ENCODE data around the gene RIC8B. TPM values are rescaled to one million over a fixed set of nuclear protein-coding genes. Genes with fewer than 3 reads are reported as not detected.

RIC8B gene
- total RNA-seq, 1 donor from 2014 or later, result 5.8 TPM

DNA sequence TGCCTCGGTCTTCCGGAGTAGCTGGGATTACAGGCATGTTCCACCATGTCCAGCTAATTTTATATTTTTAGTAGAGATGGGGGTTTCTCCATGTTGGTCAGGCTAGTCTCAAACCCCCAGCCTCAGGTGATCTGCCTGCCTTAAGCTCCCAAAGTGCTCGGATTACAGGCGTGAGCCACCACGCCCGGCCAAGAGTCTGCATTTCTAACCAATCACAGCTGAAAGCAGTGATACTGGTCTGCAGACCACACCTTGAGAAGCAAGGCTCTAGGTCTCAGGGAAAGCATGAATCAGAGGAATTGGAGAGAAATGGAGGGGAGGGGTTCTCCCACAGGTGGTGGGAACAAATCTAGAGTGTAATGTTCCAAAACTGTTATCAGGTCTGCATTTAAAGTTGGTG is 126.1 kb downstream of the RIC8B start:
- ChIA-PET CTCF (no interaction called here), POLR2A (no interaction called here)
- no peak for ATAC-seq (ENCODE audit: low read depth)
- H3K4me3 Mint-ChIP-seq, result no peak overlapping the region
- no peaks in the 10 kb centered on the region for H3K9me3 Mint-ChIP-seq
- peaks cover 75% of the 10 kb centered on the region for H3K27me3 Mint-ChIP-seq
- no peaks in the 10 kb centered on the region for H3K4me1 Mint-ChIP-seq
- no peak for TF ChIP-seq CTCF (IDR thresholded peaks at IDR 0.05)
- intact Hi-C loops (cut with micrococcal nuclease), result no loop called here
- no peak for DNase-seq
- H3K27ac Mint-ChIP-seq, result no peak overlapping the region
- no peaks in the 10 kb centered on the region for H3K36me3 Mint-ChIP-seq (ENCODE audit: low read depth)

DNA sequence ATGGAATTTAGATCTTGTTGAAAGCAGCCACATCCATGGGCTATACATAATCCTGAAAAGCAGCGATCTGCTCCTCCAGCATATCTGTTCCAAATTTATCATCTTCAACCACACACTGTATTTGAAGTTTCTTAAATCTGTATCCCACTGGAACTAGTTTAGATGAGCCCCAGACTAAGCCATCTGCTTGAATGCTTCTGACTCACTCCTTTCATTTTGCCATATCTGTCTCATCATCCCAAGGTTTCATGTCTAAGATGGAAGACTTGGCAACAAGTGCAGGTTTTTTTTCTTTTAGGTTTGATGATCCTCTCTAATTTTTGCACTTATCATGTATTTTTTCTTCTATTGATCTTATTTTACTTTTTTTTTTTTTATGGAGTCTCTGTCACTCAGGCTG is 126.8 kb downstream of the RIC8B start:
- intact Hi-C loops (cut with micrococcal nuclease), result no loop called here
- H3K27me3 Mint-ChIP-seq, result peaks cover 75% of the 10 kb centered on the region
- ATAC-seq (ENCODE audit: low read depth) (no peak), DNase-seq (no peak)
- TF ChIP-seq CTCF (IDR thresholded peaks at IDR 0.05), result no peak
- H3K4me3 Mint-ChIP-seq, result no peak overlapping the region
- POLR2A ChIA-PET, result no interaction called here
- CTCF ChIA-PET, result no interaction called here
- no peaks in the 10 kb centered on the region for H3K4me1 Mint-ChIP-seq
- H3K27ac Mint-ChIP-seq, result no peak overlapping the region
- H3K9me3 Mint-ChIP-seq, result no peaks in the 10 kb centered on the region
- H3K36me3 Mint-ChIP-seq (ENCODE audit: low read depth), result no peaks in the 10 kb centered on the region

DNA sequence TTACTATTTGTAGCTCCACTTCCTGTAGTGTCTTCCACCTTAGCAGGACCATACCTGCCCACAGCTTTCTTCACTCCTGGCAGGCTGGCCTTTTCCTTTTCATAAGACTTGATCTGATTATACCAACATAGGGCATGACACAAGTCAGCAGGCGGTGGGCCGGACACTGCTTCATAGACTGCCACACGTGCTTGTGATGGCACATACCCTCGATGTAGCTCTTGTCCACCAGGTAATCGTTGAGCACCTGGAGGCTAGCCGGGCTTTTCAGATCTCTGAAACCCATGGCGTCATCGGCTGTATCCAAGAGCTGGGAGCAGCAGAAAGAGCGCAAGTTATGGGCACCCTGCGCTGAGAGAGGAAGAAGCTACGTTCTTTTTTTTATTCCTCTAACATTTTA is 127.6 kb downstream of the RIC8B start:
- peaks cover 79% of the 10 kb centered on the region for H3K27me3 Mint-ChIP-seq
- ATAC-seq (ENCODE audit: low read depth), result no peak
- H3K36me3 Mint-ChIP-seq (ENCODE audit: low read depth), result no peaks in the 10 kb centered on the region
- H3K4me1 Mint-ChIP-seq, result no peaks in the 10 kb centered on the region
- H3K27ac Mint-ChIP-seq, result no peak overlapping the region
- intact Hi-C loops (cut with micrococcal nuclease), result no loop called here
- no peak for TF ChIP-seq CTCF (IDR thresholded peaks at IDR 0.05)
- no peak for DNase-seq
- CTCF ChIA-PET, result interaction anchor here (1.0 kb wide), 1 partner anchor 18 kb away, joined by 4 read pairs; no protein-coding TSS in a partner anchor
- H3K9me3 Mint-ChIP-seq, result no peaks in the 10 kb centered on the region
- no peak overlapping the region for H3K4me3 Mint-ChIP-seq
- POLR2A ChIA-PET, result no interaction called here

DNA sequence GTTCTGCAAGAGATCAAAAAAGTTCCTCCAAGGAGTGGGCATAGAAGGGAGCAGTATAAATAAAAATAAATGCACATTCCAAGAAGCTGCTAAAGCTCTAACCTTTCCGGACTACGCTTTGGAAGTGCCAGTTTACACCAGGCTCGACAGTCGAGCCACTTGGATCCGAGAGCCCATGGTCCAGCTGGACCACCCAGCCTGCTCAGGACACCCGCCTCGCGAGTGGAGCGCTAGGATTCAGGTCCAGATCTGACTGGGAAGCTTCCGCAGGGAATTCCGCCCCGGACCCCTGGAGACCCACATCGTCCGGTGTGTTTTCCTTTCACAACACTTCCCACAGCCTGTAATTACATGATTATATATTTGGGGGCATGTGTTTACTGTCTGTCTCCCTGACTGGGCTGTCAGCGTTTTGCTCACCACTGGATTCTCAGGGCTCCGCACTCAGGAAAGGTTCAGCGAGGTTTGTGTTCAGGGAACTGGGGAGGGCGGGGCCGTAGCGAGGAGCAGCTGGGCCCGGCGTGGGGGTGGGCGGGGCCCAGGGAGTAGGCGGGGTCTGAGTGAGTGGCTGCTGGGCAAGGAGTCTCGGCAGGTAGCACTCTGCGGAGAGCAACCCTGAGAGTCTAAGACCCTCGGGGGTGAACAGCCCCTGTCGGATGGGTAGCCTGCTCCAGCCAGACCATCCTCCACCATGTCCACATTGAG is 128.9 kb downstream of the RIC8B start:
- ChIA-PET POLR2A (no interaction called here), CTCF (interaction anchor here (1.5 kb wide), 1 partner anchor 16 kb away, joined by 3 read pairs; no protein-coding TSS in a partner anchor)
- intact Hi-C loops (cut with micrococcal nuclease), result no loop called here
- H3K27me3 Mint-ChIP-seq, result peaks cover 76% of the 10 kb centered on the region
- H3K9me3 Mint-ChIP-seq, result no peaks in the 10 kb centered on the region
- no peak overlapping the region for H3K27ac Mint-ChIP-seq
- H3K36me3 Mint-ChIP-seq (ENCODE audit: low read depth), result no peaks in the 10 kb centered on the region
- no peak overlapping the region for H3K4me3 Mint-ChIP-seq
- ATAC-seq (ENCODE audit: low read depth), result peak; percentile 67
- no peak for TF ChIP-seq CTCF (IDR thresholded peaks at IDR 0.05)
- peaks cover 3% of the 10 kb centered on the region for H3K4me1 Mint-ChIP-seq
- DNase-seq, result no peak

GRCh38 chr12:106906715-106907114 is 132.2 kb downstream of the RIC8B start:
- Mint-ChIP-seq H3K4me3 (no peak overlapping the region), H3K27ac (peak overlapping the region; percentile 4), H3K4me1 (peaks cover 14% of the 10 kb centered on the region), H3K36me3 (ENCODE audit: low read depth) (no peaks in the 10 kb centered on the region), H3K27me3 (peaks cover 77% of the 10 kb centered on the region), H3K9me3 (no peaks in the 10 kb centered on the region)
- ChIA-PET CTCF (interaction anchor here (0.9 kb wide), 1 partner anchor 13 kb away, joined by 4 read pairs; no protein-coding TSS in a partner anchor), POLR2A (no interaction called here)
- intact Hi-C loops (cut with micrococcal nuclease), result no loop called here
- TF ChIP-seq CTCF (IDR thresholded peaks at IDR 0.05), result no peak
- DNase-seq (no peak), ATAC-seq (ENCODE audit: low read depth) (no peak)
